HepG2 (cell line): ENCODE measurements around the gene MAPRE3. TPM values are rescaled to one million over a fixed set of nuclear protein-coding genes. Genes with fewer than 3 reads are reported as not detected.

Source experiments
- ATAC-seq: fragments of 200-7000 bp; cut with Tn5 transposase; 3 replicates; pipeline ENCODE4 v1.9.1; 2020; ENCODE audit warnings: mild to moderate bottlenecking, moderate library complexity
- BruUV-seq: library from RNA; stranded (reverse); fragments of 400-500 nt; replicated peaks from 2 replicates; lab custom pipeline; 2021; lab: Mats Ljungman, UMichigan
- CTCF ChIA-PET: fragments of 300-600 bp; formaldehyde crosslinking; extraction: SDS; loops from one replicate; lab custom pipeline; 2021; ENCODE audit warnings: low total read pairs, inconsistent platforms, low intra/inter-chr PET ratio; lab: Yijun Ruan, JAX
- POLR2A ChIA-PET: fragments of 350-600 bp; sonication (Branson Sonifier 250); formaldehyde crosslinking; loops from one replicate; lab custom pipeline; 2020; ENCODE audit warnings: antibody characterized with exemption, inconsistent platforms; lab: Yijun Ruan, JAX
- DNase-seq: peaks from one replicate; pipeline ENCODE4 v3.0.0-alpha.2; 2015; ENCODE audit warnings: low spot score
- FAIRE-seq: peaks from 3 replicates; lab custom pipeline; 2011; peaks lifted over from hg19 to GRCh38; lab: Jason Lieb, UNC
- H2AFZ ChIP-seq: one replicate; pipeline ENCODE4 v1.6.1; 2011; ENCODE audit warnings: low read length, inconsistent platforms
- H3K27ac ChIP-seq: fragments of 300-600 bp; 3 replicates; pipeline ENCODE4 v1.8.0; 2011; ENCODE audit warnings: mixed run types, mild to moderate bottlenecking, mixed read lengths, low read length, inconsistent platforms; ENCODE audit not compliant: insufficient read depth; ENCODE audit errors: extremely low read length
- H3K27me3 ChIP-seq, 2 experiments: fragments of 200-600 bp in 1 of 2; 2 replicates in 1 of 2; 3 replicates in 1 of 2; pipeline versions ENCODE4 v1.6.0 to v1.8.0; 2011; ENCODE audit warnings: low read length in 2 of 2, mild to moderate bottlenecking in 2 of 2, moderate library complexity in 2 of 2, inconsistent platforms in 1 of 2; ENCODE audit not compliant: insufficient read depth in 2 of 2, control insufficient read depth in 1 of 2
- H3K36me3 ChIP-seq, 2 experiments: fragments of 200-600 bp in 1 of 2; replicated peaks in 1 of 2; 2 replicates in 1 of 2; 3 replicates in 1 of 2; pipeline versions ENCODE4 v1.5.1 to v1.8.0; 2011; ENCODE audit warnings: low read length in 2 of 2, inconsistent platforms in 1 of 2; ENCODE audit not compliant: insufficient read depth in 2 of 2, control insufficient read depth in 1 of 2
- H3K4me1 ChIP-seq: 2 replicates; pipeline ENCODE4 v1.5.1; 2012; ENCODE audit warnings: low read length, inconsistent platforms; ENCODE audit not compliant: insufficient read depth
- H3K4me2 ChIP-seq: 2 replicates; pipeline ENCODE4 v1.6.0; 2011; ENCODE audit warnings: low read depth, low read length, inconsistent platforms
- H3K4me3 ChIP-seq, 3 experiments: fragments of 200-600 bp in 1 of 3; sonication (generic), shearing (Covaris generic) in 1 of 3; replicated peaks in 1 of 3; 2 replicates each; pipeline ENCODE4 v1.5.1; 2011 to 2016; ENCODE audit warnings: low read length in 3 of 3, inconsistent platforms in 2 of 3, low read depth in 2 of 3, mild to moderate bottlenecking in 2 of 3, control low read depth in 1 of 3, mixed read lengths in 1 of 3; ENCODE audit not compliant: insufficient read depth in 1 of 3
- H3K79me2 ChIP-seq: one replicate; pipeline ENCODE4 v1.6.1; 2011; ENCODE audit warnings: low read length, inconsistent platforms; ENCODE audit not compliant: insufficient read depth
- H3K9ac ChIP-seq: 2 replicates; pipeline ENCODE4 v1.6.0; 2011; ENCODE audit warnings: mild to moderate bottlenecking, low read depth, low read length, inconsistent platforms; ENCODE audit not compliant: insufficient read depth
- H3K9me3 ChIP-seq: 2 replicates; pipeline ENCODE4 v1.5.1; 2012; ENCODE audit warnings: mild to moderate bottlenecking, low read length
- H4K20me1 ChIP-seq: 2 replicates; pipeline ENCODE4 v1.6.0; 2011; ENCODE audit warnings: inconsistent platforms, mild to moderate bottlenecking, low read length, moderate library complexity; ENCODE audit not compliant: insufficient read depth
- GTF2F1 ChIP-seq: fragments of 150-350 bp; IDR thresholded peaks from 2 replicates; pipeline ENCODE4 v1.6.1; 2014; ENCODE audit warnings: low read length
- MEIS1 ChIP-seq: sonication (generic); formaldehyde crosslinking; IDR thresholded peaks from 2 replicates; pipeline ENCODE4 v1.9.0; 2021; ENCODE audit warnings: mild to moderate bottlenecking, missing genetic modification reagents, moderate library complexity, borderline replicate concordance
- NCOR1 ChIP-seq: fragments of 200-600 bp; sonication (generic); IDR thresholded peaks from 2 replicates; pipeline ENCODE4 v1.7.0; 2017; ENCODE audit warnings: antibody characterized with exemption, low read length, borderline replicate concordance
- RBAK ChIP-seq: sonication (generic); formaldehyde crosslinking; IDR thresholded peaks from 2 replicates; pipeline ENCODE4 v1.5.1; 2020; ENCODE audit warnings: mild to moderate bottlenecking, missing genetic modification reagents
- REXO4 ChIP-seq: sonication (generic); formaldehyde crosslinking; IDR thresholded peaks from 2 replicates; pipeline ENCODE4 v1.8.0; 2022; ENCODE audit warnings: missing genetic modification reagents, mild to moderate bottlenecking, borderline replicate concordance
- TCF7L2 ChIP-seq: IDR thresholded peaks from 2 replicates; pipeline ENCODE4 v1.6.1; 2011; ENCODE audit warnings: mild to moderate bottlenecking, low read depth, low read length, moderate library complexity
- U2AF2 ChIP-seq: fragments of 200-400 bp; formaldehyde crosslinking; IDR thresholded peaks from 2 replicates; pipeline ENCODE4 v1.6.1; 2017; ENCODE audit warnings: low read depth, mild to moderate bottlenecking, low read length
- ZNF20 ChIP-seq: sonication (generic); formaldehyde crosslinking; IDR thresholded peaks from 2 replicates; pipeline ENCODE4 v1.4.0; 2020; ENCODE audit warnings: mild to moderate bottlenecking, moderate library complexity, missing genetic modification reagents
- ZNF382 ChIP-seq: sonication (generic); formaldehyde crosslinking; IDR thresholded peaks from 2 replicates; pipeline ENCODE4 v1.5.0; 2020; ENCODE audit warnings: missing genetic modification reagents, mild to moderate bottlenecking, borderline replicate concordance
- ZNF781 ChIP-seq: sonication (generic); formaldehyde crosslinking; IDR thresholded peaks from 2 replicates; pipeline ENCODE4 v1.5.1; 2020; ENCODE audit warnings: borderline replicate concordance, mild to moderate bottlenecking, missing genetic modification reagents; ENCODE audit errors: not compliant biosample characterization
- whole genome bisulfite sequencing: methylation state at CpG from one replicate; pipeline ENCODE4 v1.1.6; 2017; ENCODE audit warnings: low lambda C conversion rate; 5-methylcytosine and 5-hydroxymethylcytosine counted together
- in situ Hi-C: cut with HindIII; loops from 2 replicates; pipeline ENCODE4 v1.10.0; 2017; ENCODE audit warnings: low pct_unique_long_range_greater_than_20kb; ENCODE audit not compliant: extremely low pct_ligation_motif_present
- intact Hi-C: fragments of 100-400 bp; cut with micrococcal nuclease; formaldehyde crosslinking; loops from one replicate; pipeline ENCODE4 v1.10.0; 2022; ENCODE audit not compliant: unreplicated experiment
- polyA plus RNA-seq, 8 experiments: library from polyadenylated mRNA; depleted of rRNA in 3 of 8; stranded (reverse) in 7 of 8; unstranded in 1 of 8; fragments of >200 nt; fragmentation: Illumina TruSeq in 4 of 8; extraction: Trizol in 4 of 8; gene quantifications; 2 replicates each; pipeline versions ENCODE4 v1.2.1 to v1.2.3, GENCODE V29; 2011 to 2016; ENCODE audit warnings: low read depth in 4 of 8, missing spikeins in 1 of 8, mixed read lengths in 1 of 8; ENCODE audit not compliant: insufficient read depth in 1 of 8
- total RNA-seq, 5 experiments: library from RNA; depleted of rRNA; stranded (reverse); fragments of >200 nt; fragmentation: Illumina TruSeq; extraction: Trizol; gene quantifications; 2 replicates each; pipeline ENCODE4 v1.2.3, GENCODE V29; 2016; ENCODE audit warnings: low read depth in 1 of 5
- TF ChIP-seq, protein P1 (sequence below): sonication (generic); formaldehyde crosslinking; IDR thresholded peaks from 2 replicates; pipeline ENCODE4 v1.9.0; 2021; ENCODE audit warnings: mild to moderate bottlenecking, missing genetic modification reagents
- TF ChIP-seq, protein P2 (sequence below), 2 experiments: sonication (generic) in 1 of 2; formaldehyde crosslinking in 1 of 2; IDR thresholded peaks; 2 replicates each; pipeline versions ENCODE4 v1.4.0 to v1.6.1; 2018 to 2020; ENCODE audit warnings: missing genetic modification reagents in 2 of 2, borderline replicate concordance in 1 of 2, low read depth in 1 of 2, mild to moderate bottlenecking in 1 of 2, missing biosample characterization in 1 of 2
- TF ChIP-seq, protein P3 (sequence below): sonication (generic); formaldehyde crosslinking; IDR thresholded peaks from 2 replicates; pipeline ENCODE4 v1.4.0; 2020; ENCODE audit warnings: low read depth, mild to moderate bottlenecking, missing genetic modification reagents

MAPRE3 gene
- total and polyA plus RNA-seq, 2 of the 13 experiments (the other 11 are each of a cell fraction or from before 2014, with no cell fraction given) = 0.31 to 0.91 TPM

DNA sequence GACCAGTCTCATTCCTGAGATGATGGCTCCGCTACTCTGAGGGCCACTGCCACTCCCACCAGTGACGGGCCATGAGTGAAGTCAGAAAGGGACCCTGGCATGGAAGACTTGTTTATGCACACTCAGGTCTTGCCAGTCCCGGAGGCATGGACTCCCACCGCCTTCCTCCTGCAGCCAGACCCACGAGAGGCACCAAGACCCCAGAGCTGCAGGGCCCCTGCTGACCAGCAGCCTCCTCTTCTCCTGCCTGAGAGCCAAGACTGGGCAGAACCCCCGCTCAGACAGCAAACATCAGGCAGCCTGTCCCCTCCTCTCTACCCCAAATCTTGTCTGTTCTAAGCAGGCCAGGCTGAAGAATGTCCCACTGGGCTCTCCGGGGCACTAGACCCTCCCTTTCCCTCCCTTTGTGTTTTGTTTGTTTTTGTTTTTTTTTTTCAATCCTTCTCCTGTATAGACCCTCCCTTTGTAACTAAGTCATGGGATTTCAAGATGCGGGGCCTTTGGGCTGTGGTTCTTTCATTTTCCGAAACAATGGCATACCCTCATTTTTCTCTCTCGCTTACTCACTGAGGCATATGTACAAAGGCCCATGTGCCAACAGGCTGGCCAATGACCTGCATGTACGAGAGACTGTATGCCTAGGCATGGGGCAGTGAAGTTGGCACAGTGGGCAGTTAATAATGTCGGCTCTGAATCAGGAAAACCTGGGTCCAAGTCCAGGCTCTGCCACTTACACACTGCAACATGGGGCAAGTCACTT lies 24.3 kb upstream of the MAPRE3 start:
- no peak for DNase-seq
- Histone ChIP-seq H2AFZ (no peak overlapping the region), H3K9me3 (no peaks in the 10 kb centered on the region), H3K27ac (no peak overlapping the region), H3K27me3 (peaks cover 15 to 72% of the 10 kb centered on the region in 2 experiments), H3K79me2 (no peaks in the 10 kb centered on the region), H3K4me2 (no peak overlapping the region), H3K4me3 (no peak overlapping the region), H3K4me1 (peaks cover 24% of the 10 kb centered on the region), H4K20me1 (no peaks in the 10 kb centered on the region), H3K9ac (no peak overlapping the region), H3K36me3 (no peaks in the 10 kb centered on the region)
- in situ Hi-C loops (no loop called here), intact Hi-C loops (no loop called here)
- ATAC-seq = no peak
- no peak for FAIRE-seq
- no TSS peak for BruUV-seq
- 36% methylated on average over 9 of the region's 12 CpGs for WGBS
- ChIA-PET POLR2A (no interaction called here), CTCF (no interaction called here)
- TF ChIP-seq, protein P1, sequence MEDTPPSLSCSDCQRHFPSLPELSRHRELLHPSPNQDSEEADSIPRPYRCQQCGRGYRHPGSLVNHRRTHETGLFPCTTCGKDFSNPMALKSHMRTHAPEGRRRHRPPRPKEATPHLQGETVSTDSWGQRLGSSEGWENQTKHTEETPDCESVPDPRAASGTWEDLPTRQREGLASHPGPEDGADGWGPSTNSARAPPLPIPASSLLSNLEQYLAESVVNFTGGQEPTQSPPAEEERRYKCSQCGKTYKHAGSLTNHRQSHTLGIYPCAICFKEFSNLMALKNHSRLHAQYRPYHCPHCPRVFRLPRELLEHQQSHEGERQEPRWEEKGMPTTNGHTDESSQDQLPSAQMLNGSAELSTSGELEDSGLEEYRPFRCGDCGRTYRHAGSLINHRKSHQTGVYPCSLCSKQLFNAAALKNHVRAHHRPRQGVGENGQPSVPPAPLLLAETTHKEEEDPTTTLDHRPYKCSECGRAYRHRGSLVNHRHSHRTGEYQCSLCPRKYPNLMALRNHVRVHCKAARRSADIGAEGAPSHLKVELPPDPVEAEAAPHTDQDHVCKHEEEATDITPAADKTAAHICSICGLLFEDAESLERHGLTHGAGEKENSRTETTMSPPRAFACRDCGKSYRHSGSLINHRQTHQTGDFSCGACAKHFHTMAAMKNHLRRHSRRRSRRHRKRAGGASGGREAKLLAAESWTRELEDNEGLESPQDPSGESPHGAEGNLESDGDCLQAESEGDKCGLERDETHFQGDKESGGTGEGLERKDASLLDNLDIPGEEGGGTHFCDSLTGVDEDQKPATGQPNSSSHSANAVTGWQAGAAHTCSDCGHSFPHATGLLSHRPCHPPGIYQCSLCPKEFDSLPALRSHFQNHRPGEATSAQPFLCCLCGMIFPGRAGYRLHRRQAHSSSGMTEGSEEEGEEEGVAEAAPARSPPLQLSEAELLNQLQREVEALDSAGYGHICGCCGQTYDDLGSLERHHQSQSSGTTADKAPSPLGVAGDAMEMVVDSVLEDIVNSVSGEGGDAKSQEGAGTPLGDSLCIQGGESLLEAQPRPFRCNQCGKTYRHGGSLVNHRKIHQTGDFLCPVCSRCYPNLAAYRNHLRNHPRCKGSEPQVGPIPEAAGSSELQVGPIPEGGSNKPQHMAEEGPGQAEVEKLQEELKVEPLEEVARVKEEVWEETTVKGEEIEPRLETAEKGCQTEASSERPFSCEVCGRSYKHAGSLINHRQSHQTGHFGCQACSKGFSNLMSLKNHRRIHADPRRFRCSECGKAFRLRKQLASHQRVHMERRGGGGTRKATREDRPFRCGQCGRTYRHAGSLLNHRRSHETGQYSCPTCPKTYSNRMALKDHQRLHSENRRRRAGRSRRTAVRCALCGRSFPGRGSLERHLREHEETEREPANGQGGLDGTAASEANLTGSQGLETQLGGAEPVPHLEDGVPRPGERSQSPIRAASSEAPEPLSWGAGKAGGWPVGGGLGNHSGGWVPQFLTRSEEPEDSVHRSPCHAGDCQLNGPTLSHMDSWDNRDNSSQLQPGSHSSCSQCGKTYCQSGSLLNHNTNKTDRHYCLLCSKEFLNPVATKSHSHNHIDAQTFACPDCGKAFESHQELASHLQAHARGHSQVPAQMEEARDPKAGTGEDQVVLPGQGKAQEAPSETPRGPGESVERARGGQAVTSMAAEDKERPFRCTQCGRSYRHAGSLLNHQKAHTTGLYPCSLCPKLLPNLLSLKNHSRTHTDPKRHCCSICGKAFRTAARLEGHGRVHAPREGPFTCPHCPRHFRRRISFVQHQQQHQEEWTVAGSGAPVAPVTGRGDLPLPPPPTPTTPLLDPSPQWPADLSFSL (CRISPR knock-in tag) = no peak
- TF ChIP-seq ZNF20 (CRISPR knock-in tag) (no peak), ZNF781 (CRISPR knock-in tag) (no peak), REXO4 (CRISPR knock-in tag) (no peak), U2AF2 (no peak), TCF7L2 (no peak), RBAK (CRISPR knock-in tag) (no peak), GTF2F1 (no peak), NCOR1 (no peak), ZNF382 (CRISPR knock-in tag) (no peak), MEIS1 (no peak)
- TF ChIP-seq, protein P2, sequence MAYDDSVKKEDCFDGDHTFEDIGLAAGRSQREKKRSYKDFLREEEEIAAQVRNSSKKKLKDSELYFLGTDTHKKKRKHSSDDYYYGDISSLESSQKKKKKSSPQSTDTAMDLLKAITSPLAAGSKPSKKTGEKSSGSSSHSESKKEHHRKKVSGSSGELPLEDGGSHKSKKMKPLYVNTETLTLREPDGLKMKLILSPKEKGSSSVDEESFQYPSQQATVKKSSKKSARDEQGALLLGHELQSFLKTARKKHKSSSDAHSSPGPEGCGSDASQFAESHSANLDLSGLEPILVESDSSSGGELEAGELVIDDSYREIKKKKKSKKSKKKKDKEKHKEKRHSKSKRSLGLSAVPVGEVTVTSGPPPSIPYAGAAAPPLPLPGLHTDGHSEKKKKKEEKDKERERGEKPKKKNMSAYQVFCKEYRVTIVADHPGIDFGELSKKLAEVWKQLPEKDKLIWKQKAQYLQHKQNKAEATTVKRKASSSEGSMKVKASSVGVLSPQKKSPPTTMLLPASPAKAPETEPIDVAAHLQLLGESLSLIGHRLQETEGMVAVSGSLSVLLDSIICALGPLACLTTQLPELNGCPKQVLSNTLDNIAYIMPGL (CRISPR knock-in tag; IDR thresholded peaks at IDR 0.05; ENCODE audit: borderline replicate concordance in 1 of 2, low read depth in 1 of 2) = no peak
- TF ChIP-seq, protein P3, sequence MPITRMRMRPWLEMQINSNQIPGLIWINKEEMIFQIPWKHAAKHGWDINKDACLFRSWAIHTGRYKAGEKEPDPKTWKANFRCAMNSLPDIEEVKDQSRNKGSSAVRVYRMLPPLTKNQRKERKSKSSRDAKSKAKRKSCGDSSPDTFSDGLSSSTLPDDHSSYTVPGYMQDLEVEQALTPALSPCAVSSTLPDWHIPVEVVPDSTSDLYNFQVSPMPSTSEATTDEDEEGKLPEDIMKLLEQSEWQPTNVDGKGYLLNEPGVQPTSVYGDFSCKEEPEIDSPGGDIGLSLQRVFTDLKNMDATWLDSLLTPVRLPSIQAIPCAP (CRISPR knock-in tag) = no peak
